Measurements from ENCODE around the gene C21orf58. TPM values are rescaled to one million over a fixed set of nuclear protein-coding genes. Genes with fewer than 3 reads are reported as not detected.

The C21orf58 gene
- total RNA-seq, 4 donors from 2014 or later: 0.13 to 2.8 (median 1.2) TPM

DNA sequence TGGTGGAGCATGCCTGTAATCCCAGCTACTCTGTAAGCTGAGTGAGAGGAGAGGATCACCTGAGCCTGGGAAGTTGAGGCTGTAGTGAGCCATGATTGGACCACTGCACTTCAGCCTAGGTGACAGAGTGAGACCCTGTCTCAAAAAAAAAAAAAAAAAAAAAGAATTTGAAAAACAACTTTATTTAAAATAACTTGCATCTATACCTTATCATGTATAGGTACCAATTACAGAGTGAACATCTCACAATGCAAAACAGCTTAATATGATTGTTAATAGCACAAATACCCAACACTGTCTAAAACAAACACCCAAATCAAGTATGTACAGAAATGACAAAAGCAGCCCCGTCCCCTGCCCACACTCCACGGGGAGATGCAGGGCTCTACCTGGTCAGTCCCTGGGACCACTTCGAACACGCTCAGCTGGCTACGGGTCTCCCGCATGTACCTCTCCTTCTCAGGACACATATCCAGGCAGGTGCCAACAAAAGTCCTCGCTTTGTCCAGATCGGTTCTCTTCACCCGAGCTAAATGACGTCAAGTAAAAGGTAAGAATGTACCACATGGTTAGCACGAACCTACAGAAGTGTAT is 48.8 kb downstream of the C21orf58 start:
- no peak overlapping the region for H3K4me3 ChIP-seq
- no peak overlapping the region for H3K27ac ChIP-seq
- H3K36me3 ChIP-seq: peaks cover 0 to 100% of the 10 kb centered on the region in 2 donors
- TF ChIP-seq, protein P1, sequence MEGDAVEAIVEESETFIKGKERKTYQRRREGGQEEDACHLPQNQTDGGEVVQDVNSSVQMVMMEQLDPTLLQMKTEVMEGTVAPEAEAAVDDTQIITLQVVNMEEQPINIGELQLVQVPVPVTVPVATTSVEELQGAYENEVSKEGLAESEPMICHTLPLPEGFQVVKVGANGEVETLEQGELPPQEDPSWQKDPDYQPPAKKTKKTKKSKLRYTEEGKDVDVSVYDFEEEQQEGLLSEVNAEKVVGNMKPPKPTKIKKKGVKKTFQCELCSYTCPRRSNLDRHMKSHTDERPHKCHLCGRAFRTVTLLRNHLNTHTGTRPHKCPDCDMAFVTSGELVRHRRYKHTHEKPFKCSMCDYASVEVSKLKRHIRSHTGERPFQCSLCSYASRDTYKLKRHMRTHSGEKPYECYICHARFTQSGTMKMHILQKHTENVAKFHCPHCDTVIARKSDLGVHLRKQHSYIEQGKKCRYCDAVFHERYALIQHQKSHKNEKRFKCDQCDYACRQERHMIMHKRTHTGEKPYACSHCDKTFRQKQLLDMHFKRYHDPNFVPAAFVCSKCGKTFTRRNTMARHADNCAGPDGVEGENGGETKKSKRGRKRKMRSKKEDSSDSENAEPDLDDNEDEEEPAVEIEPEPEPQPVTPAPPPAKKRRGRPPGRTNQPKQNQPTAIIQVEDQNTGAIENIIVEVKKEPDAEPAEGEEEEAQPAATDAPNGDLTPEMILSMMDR (IDR thresholded peaks at IDR 0.05): no peak
- TF ChIP-seq POLR2AphosphoS5 (IDR thresholded peaks at IDR 0.05) (no peak), EP300 (IDR thresholded peaks at IDR 0.05) (no peak), POLR2A (IDR thresholded peaks at IDR 0.05) (no peak)
- H3K4me1 ChIP-seq: peaks cover 0 to 3% (median 0%) of the 10 kb centered on the region in 3 donors
- H3K27me3 ChIP-seq: no peaks in the 10 kb centered on the region
- no peaks in the 10 kb centered on the region for H3K9me3 ChIP-seq
- 77 to 90% methylated on average over 4 to 6 of the region's 11 CpGs for WGBS, 2 donors (ENCODE audit: low coverage in 1 of 2)
- ATAC-seq: no peak

DNA sequence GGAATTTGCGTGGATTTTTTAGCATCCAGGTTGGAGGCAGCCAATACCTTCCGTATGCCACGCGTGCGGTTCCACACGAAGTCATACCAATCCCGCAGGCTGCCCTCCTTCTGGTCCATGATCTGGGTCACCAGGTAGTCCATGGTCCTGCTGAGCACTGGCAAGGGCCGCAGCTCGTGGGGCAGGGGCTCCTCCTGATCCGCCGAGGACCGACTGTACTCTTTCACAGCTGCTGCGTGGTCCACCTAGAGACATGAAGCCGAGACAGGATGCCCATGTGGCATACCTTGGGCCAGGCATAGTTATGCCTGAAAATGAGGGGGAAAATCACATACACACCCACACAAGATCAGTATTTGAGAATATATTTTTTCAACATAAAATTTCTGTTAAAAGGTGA is 50.3 kb downstream of the C21orf58 start:
- H3K9me3 ChIP-seq: no peaks in the 10 kb centered on the region
- no peak for TF ChIP-seq EP300 (IDR thresholded peaks at IDR 0.05)
- TF ChIP-seq POLR2AphosphoS5 (IDR thresholded peaks at IDR 0.05): no peak
- TF ChIP-seq, protein P1 (IDR thresholded peaks at IDR 0.05): no peak
- TF ChIP-seq POLR2A (IDR thresholded peaks at IDR 0.05): no peak
- ATAC-seq: no peak
- H3K27ac ChIP-seq: no peak overlapping the region
- H3K36me3 ChIP-seq: peaks cover 0 to 100% of the 10 kb centered on the region in 2 donors
- no peak overlapping the region for H3K4me3 ChIP-seq
- no peaks in the 10 kb centered on the region for H3K27me3 ChIP-seq
- 89 to 93% methylated on average over 4 to 5 of the region's 14 CpGs for WGBS, 2 donors (ENCODE audit: low coverage in 1 of 2)
- H3K4me1 ChIP-seq: no peaks in the 10 kb centered on the region

DNA sequence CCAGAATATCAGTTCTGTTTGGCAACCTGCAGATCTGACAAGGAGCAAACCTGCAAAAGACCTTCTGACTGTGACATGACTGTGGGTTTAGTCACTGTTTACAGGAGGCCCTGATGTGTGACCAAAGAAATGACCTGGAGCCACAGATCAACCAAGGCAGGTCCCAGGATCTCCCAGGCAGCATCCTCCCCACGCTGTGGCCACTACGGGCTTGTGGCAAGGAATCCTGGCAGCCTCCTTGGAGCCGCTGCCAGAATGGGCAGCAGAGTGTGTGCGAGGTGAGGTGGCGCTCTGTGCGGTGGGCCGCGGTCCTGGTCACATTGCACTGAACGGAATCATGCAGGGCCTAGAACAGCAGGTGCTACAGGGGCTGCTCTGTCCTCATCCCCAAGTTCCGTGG is 54.2 kb downstream of the C21orf58 start:
- Histone ChIP-seq H3K27ac (no peak overlapping the region), H3K4me1 (no peaks in the 10 kb centered on the region), H3K4me3 (no peak overlapping the region), H3K36me3 (peaks cover 0 to 100% of the 10 kb centered on the region in 2 donors), H3K9me3 (no peaks in the 10 kb centered on the region), H3K27me3 (no peaks in the 10 kb centered on the region)
- TF ChIP-seq POLR2AphosphoS5 (IDR thresholded peaks at IDR 0.05) (no peak), POLR2A (IDR thresholded peaks at IDR 0.05) (no peak), EP300 (IDR thresholded peaks at IDR 0.05) (no peak)
- TF ChIP-seq, protein P1 (IDR thresholded peaks at IDR 0.05): no peak
- 97% methylated on average over 6 of the region's 10 CpGs; no CpG with 5 or more reads in 1 of the 2 donors for WGBS, 2 donors (ENCODE audit: low coverage in 1 of 2)
- ATAC-seq: no peak

DNA sequence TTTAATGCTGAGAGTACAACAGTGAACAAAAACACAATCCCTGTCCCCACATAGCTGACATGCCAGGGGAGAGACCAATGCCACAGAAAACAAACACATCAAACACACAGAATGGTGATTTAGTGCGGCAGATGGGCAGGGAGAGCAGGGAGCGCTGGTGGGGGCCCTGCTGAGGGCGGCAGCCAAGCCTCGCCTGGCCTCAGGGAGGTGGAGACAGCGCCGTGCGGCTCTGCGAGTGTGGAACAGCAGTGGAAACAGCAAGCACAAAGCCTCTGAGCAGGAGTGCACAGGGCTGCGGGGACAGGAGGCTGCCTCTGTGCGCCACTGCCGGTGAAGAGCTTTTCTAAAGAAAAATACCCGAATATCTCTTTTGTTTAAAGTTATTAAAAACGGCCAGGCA is 55.3 kb downstream of the C21orf58 start:
- Histone ChIP-seq H3K27ac (no peak overlapping the region), H3K36me3 (peaks cover 0 to 100% of the 10 kb centered on the region in 2 donors), H3K4me3 (no peak overlapping the region), H3K27me3 (no peaks in the 10 kb centered on the region), H3K9me3 (no peaks in the 10 kb centered on the region), H3K4me1 (no peaks in the 10 kb centered on the region)
- TF ChIP-seq EP300 (IDR thresholded peaks at IDR 0.05): no peak
- TF ChIP-seq POLR2A (IDR thresholded peaks at IDR 0.05): no peak
- TF ChIP-seq POLR2AphosphoS5 (IDR thresholded peaks at IDR 0.05): no peak
- WGBS, 2 donors (ENCODE audit: low coverage in 1 of 2): 85% methylated on average over 4 of the region's 13 CpGs; no CpG with 5 or more reads in 1 of the 2 donors
- no peak for ATAC-seq

DNA sequence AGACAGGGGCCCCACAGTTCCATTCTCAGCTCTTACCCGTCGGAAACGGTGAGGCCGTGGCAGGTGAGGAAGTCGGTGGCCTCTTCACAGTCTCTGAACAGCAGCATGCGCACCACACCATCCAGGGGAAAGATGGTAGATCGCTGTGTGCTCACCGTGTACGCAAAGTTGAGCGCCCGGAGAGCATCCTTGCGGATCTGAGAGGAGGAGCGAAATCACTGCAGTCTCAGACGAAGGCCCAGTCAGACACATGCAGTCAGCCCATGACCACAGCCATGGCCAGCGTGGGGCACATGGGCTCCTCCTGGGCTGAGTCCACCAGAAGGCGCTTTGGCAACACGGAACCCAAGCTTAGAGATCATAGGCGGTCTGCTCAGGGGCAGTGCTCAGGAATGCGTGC is 56.7 kb downstream of the C21orf58 start:
- Histone ChIP-seq H3K27me3 (no peaks in the 10 kb centered on the region), H3K9me3 (no peaks in the 10 kb centered on the region), H3K36me3 (peaks cover 0 to 99% of the 10 kb centered on the region in 2 donors), H3K4me3 (no peak overlapping the region), H3K4me1 (no peaks in the 10 kb centered on the region), H3K27ac (no peak overlapping the region)
- TF ChIP-seq EP300 (IDR thresholded peaks at IDR 0.05) (no peak), POLR2AphosphoS5 (IDR thresholded peaks at IDR 0.05) (no peak), POLR2A (IDR thresholded peaks at IDR 0.05) (no peak)
- TF ChIP-seq, protein P1 (IDR thresholded peaks at IDR 0.05): no peak
- 77 to 90% methylated on average over 6 to 9 of the region's 19 CpGs for WGBS, 2 donors (ENCODE audit: low coverage in 1 of 2)
- no peak for ATAC-seq
